H9 (cell line): ENCODE data around the gene LHPP. TPM values are rescaled to one million over a fixed set of nuclear protein-coding genes. Genes with fewer than 3 reads are reported as not detected.

Source experiments
- DNase-seq: peaks from one replicate; pipeline ENCODE4 v3.0.0-alpha.2; 2017
- H2AFZ ChIP-seq: one replicate; pipeline ENCODE4 v1.6.1; 2013; ENCODE audit warnings: mild to moderate bottlenecking, low read length, control low read depth, moderate library complexity
- H2AK5ac ChIP-seq: 2 replicates; pipeline ENCODE4 v1.6.1; 2013; ENCODE audit warnings: low read length, control low read depth, mixed read lengths; ENCODE audit not compliant: insufficient read length
- H2BK120ac ChIP-seq: one replicate; pipeline ENCODE4 v1.6.1; 2013; ENCODE audit warnings: low read depth, mild to moderate bottlenecking, low read length, control low read depth, inconsistent platforms; ENCODE audit not compliant: poor library complexity, severe bottlenecking
- H2BK12ac ChIP-seq: 2 replicates; pipeline ENCODE4 v1.6.1; 2013; ENCODE audit warnings: low read length, control low read depth, mixed read lengths, low read depth; ENCODE audit not compliant: insufficient read length
- H2BK15ac ChIP-seq: 2 replicates; pipeline ENCODE4 v1.6.1; 2013; ENCODE audit warnings: low read depth, low read length, control low read depth
- H2BK20ac ChIP-seq: one replicate; pipeline ENCODE4 v1.6.1; 2013; ENCODE audit warnings: low read depth, mild to moderate bottlenecking, low read length, control low read depth, inconsistent platforms; ENCODE audit not compliant: poor library complexity, severe bottlenecking
- H2BK5ac ChIP-seq: 2 replicates; pipeline ENCODE4 v1.6.1; 2013; ENCODE audit warnings: low read length, control low read depth, mixed read lengths; ENCODE audit not compliant: insufficient read length
- H3K14ac ChIP-seq: 2 replicates; pipeline ENCODE4 v1.6.1; 2013; ENCODE audit warnings: low read length, control low read depth; ENCODE audit not compliant: insufficient read depth
- H3K18ac ChIP-seq: 2 replicates; pipeline ENCODE4 v1.6.1; 2013; ENCODE audit warnings: low read depth, mild to moderate bottlenecking, mixed read lengths, low read length, control low read depth; ENCODE audit not compliant: insufficient read length
- H3K23ac ChIP-seq: 2 replicates; pipeline ENCODE4 v1.6.1; 2013; ENCODE audit warnings: low read length, control low read depth, mixed read lengths, low read depth; ENCODE audit not compliant: insufficient read length
- H3K23me2 ChIP-seq: 2 replicates; pipeline ENCODE4 v1.6.1; 2013; ENCODE audit warnings: low read depth, mild to moderate bottlenecking, mixed read lengths, low read length, control low read depth; ENCODE audit not compliant: insufficient read length, poor library complexity, severe bottlenecking
- H3K27ac ChIP-seq: 2 replicates; pipeline ENCODE4 v1.5.1; 2013; ENCODE audit warnings: low read length, control low read depth, mixed read lengths, low read depth; ENCODE audit not compliant: insufficient read length
- H3K27me3 ChIP-seq: 2 replicates; pipeline ENCODE4 v1.6.1; 2013; ENCODE audit warnings: low read length, control low read depth, inconsistent platforms; ENCODE audit not compliant: insufficient read depth
- H3K4ac ChIP-seq: 2 replicates; pipeline ENCODE4 v1.6.1; 2013; ENCODE audit warnings: low read depth, mild to moderate bottlenecking, control low read depth, inconsistent platforms, low read length, moderate library complexity
- H3K4me1 ChIP-seq: 2 replicates; pipeline ENCODE4 v1.6.1; 2013; ENCODE audit warnings: low read length, control low read depth, inconsistent platforms; ENCODE audit not compliant: insufficient read depth
- H3K4me2 ChIP-seq: 2 replicates; pipeline ENCODE4 v1.6.1; 2013; ENCODE audit warnings: low read length, control low read depth, mixed read lengths; ENCODE audit not compliant: insufficient read length, insufficient read depth
- H3K56ac ChIP-seq: 2 replicates; pipeline ENCODE4 v1.6.1; 2013; ENCODE audit warnings: low read depth, mild to moderate bottlenecking, mixed read lengths, low read length, control low read depth; ENCODE audit not compliant: insufficient read length
- H3K79me1 ChIP-seq: 2 replicates; pipeline ENCODE4 v1.6.1; 2013; ENCODE audit warnings: low read depth, mild to moderate bottlenecking, moderate library complexity, low read length, control low read depth, inconsistent platforms; ENCODE audit not compliant: insufficient read depth, poor library complexity, severe bottlenecking
- H3K79me2 ChIP-seq: 2 replicates; pipeline ENCODE4 v1.6.1; 2013; ENCODE audit warnings: low read length, control low read depth, inconsistent platforms; ENCODE audit not compliant: insufficient read depth
- H3K9ac ChIP-seq: 2 replicates; pipeline ENCODE4 v1.6.1; 2013; ENCODE audit warnings: low read length, control low read depth, mixed read lengths; ENCODE audit not compliant: insufficient read length; ENCODE audit errors: extremely low read depth
- H3K9me3 ChIP-seq: one replicate; pipeline ENCODE4 v1.6.1; 2013; ENCODE audit warnings: low read depth, low read length, inconsistent platforms; ENCODE audit not compliant: control insufficient read depth
- H3T11ph ChIP-seq: one replicate; pipeline ENCODE4 v1.6.1; 2013; ENCODE audit warnings: mild to moderate bottlenecking, low read length, control low read depth, inconsistent platforms
- H4K20me1 ChIP-seq: one replicate; pipeline ENCODE4 v1.6.1; 2013; ENCODE audit not compliant: control insufficient read depth, insufficient read length, insufficient read depth
- H4K5ac ChIP-seq: 2 replicates; pipeline ENCODE4 v1.6.1; 2013; ENCODE audit warnings: low read depth, mild to moderate bottlenecking, mixed read lengths, low read length, control low read depth; ENCODE audit not compliant: insufficient read length
- H4K8ac ChIP-seq: replicated peaks from 2 replicates; pipeline ENCODE4 v1.6.1; 2013; ENCODE audit warnings: low read length, control low read depth, mixed read lengths, low read depth; ENCODE audit not compliant: insufficient read length
- H4K91ac ChIP-seq: 2 replicates; pipeline ENCODE4 v1.6.1; 2013; ENCODE audit warnings: low read depth, mild to moderate bottlenecking, moderate library complexity, mixed read lengths, low read length, control low read depth; ENCODE audit not compliant: insufficient read length
- H3K27ac Mint-ChIP-seq, 3 experiments: 2 replicates in 2 of 3; 3 replicates in 1 of 3; pipeline ENCODE4 v1.8.0; 2020 to 2021; ENCODE audit warnings: mixed read lengths in 3 of 3, mild to moderate bottlenecking in 1 of 3, moderate library complexity in 1 of 3
- H3K27me3 Mint-ChIP-seq: 2 replicates; pipeline ENCODE4 v1.8.0; 2021; ENCODE audit warnings: low read depth, mild to moderate bottlenecking, moderate library complexity, mixed read lengths
- H3K36me3 Mint-ChIP-seq, 3 experiments: 2 replicates in 2 of 3; 3 replicates in 1 of 3; pipeline ENCODE4 v1.8.0; 2020 to 2021; ENCODE audit warnings: low read depth in 3 of 3, mixed read lengths in 3 of 3; ENCODE audit not compliant: insufficient read depth in 1 of 3
- H3K4me1 Mint-ChIP-seq, 2 experiments: 2 replicates each; pipeline ENCODE4 v1.8.0; 2020; ENCODE audit warnings: mixed read lengths in 2 of 2
- H3K4me3 Mint-ChIP-seq, 2 experiments: 2 replicates in 1 of 2; 3 replicates in 1 of 2; pipeline ENCODE4 v1.8.0; 2020 to 2021; ENCODE audit warnings: mild to moderate bottlenecking in 2 of 2, mixed read lengths in 2 of 2, moderate library complexity in 1 of 2
- H3K9me3 Mint-ChIP-seq, 2 experiments: 2 replicates in 1 of 2; 3 replicates in 1 of 2; pipeline ENCODE4 v1.8.0; 2020; ENCODE audit warnings: mild to moderate bottlenecking in 2 of 2, mixed read lengths in 2 of 2, moderate library complexity in 1 of 2
- WGBS: extraction: QIAGEN DNeasy Blood & Tissue Kit; methylation state at CpG from one replicate; pipeline ENCODE4 v1.1.7; 2013; ENCODE audit warnings: missing lambda C conversion rate, low lambda C conversion rate, mixed read lengths; ENCODE audit not compliant: insufficient read length; ENCODE audit errors: extremely low coverage; 5-methylcytosine and 5-hydroxymethylcytosine counted together
- total RNA-seq: library from RNA; stranded (reverse); gene quantifications from 2 replicates; pipeline ENCODE4 v1.2.1, GENCODE V29; 2021
- TF ChIP-seq, protein P1 (sequence below): fragments of 200-600 bp; sonication (generic); conservative IDR thresholded peaks from 3 replicates; pipeline ENCODE4 v1.8.0; 2021; ENCODE audit warnings: antibody characterized with exemption, mild to moderate bottlenecking

The LHPP gene
- total RNA-seq, 1 experiment from 2014 or later = 29.6 TPM

DNA sequence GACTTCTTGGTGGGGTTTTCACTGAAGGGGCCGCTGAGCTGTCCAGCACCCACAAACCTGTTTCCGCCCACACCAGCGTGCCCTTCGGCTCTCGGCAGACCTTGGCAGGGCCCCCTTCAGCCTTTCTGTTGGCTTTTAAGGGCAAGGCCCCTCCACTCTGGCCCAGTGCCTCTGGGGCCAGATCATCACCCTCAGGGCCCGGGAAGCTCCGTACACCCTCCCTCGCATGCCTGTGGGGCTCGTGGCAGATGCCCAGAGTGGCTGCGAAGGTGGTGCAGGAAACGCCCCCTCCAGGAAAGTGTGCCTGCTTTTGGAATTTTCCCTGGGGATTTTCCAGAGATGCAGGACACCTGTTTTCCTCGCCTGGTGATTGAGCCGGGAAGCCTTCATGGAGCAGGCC, 7.0 kb downstream of the LHPP start:
- TF ChIP-seq, protein P1, sequence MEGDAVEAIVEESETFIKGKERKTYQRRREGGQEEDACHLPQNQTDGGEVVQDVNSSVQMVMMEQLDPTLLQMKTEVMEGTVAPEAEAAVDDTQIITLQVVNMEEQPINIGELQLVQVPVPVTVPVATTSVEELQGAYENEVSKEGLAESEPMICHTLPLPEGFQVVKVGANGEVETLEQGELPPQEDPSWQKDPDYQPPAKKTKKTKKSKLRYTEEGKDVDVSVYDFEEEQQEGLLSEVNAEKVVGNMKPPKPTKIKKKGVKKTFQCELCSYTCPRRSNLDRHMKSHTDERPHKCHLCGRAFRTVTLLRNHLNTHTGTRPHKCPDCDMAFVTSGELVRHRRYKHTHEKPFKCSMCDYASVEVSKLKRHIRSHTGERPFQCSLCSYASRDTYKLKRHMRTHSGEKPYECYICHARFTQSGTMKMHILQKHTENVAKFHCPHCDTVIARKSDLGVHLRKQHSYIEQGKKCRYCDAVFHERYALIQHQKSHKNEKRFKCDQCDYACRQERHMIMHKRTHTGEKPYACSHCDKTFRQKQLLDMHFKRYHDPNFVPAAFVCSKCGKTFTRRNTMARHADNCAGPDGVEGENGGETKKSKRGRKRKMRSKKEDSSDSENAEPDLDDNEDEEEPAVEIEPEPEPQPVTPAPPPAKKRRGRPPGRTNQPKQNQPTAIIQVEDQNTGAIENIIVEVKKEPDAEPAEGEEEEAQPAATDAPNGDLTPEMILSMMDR = no peak
- no peak for DNase-seq
- Histone ChIP-seq H4K20me1 (peaks cover 3% of the 10 kb centered on the region), H3K14ac (no peak overlapping the region; the same call in 1 of the 2 replicates), H3K18ac (no peak overlapping the region), H2AK5ac (no peak overlapping the region), H4K8ac (no peak overlapping the region), H3K79me2 (no peaks in the 10 kb centered on the region), H3K4ac (no peak overlapping the region), H2BK15ac (no peak overlapping the region), H3K27ac (no peak overlapping the region), H2BK5ac (no peak overlapping the region), H3K23me2 (no peaks in the 10 kb centered on the region), H3K9me3 (no peaks in the 10 kb centered on the region), H3K79me1 (no peaks in the 10 kb centered on the region), H2BK12ac (no peak overlapping the region), H2AFZ (no peak overlapping the region), H3T11ph (no peak overlapping the region), H4K5ac (no peak overlapping the region), H3K56ac (no peak overlapping the region), H3K27me3 (no peaks in the 10 kb centered on the region), H3K23ac (no peak overlapping the region), H2BK20ac (no peak overlapping the region), H3K4me1 (peaks cover 17% of the 10 kb centered on the region; the same call in 1 of the 2 replicates), H2BK120ac (no peak overlapping the region), H3K9ac (no peak overlapping the region), H4K91ac (no peak overlapping the region), H3K4me2 (no peak overlapping the region)
- H3K4me1 Mint-ChIP-seq = peaks cover 57 to 65% of the 10 kb centered on the region in 2 experiments
- H3K4me3 Mint-ChIP-seq = no peak overlapping the region
- WGBS = no CpG with 5 or more reads among the region's 13 CpGs
- peaks cover 9% of the 10 kb centered on the region for H3K27me3 Mint-ChIP-seq
- no peaks in the 10 kb centered on the region for H3K9me3 Mint-ChIP-seq
- H3K27ac Mint-ChIP-seq = peak overlapping the region in 1 of 3 experiments; percentile 94; a peak in 2 of 7 replicates
- H3K36me3 Mint-ChIP-seq = peaks cover 0 to 5% (median 0%) of the 10 kb centered on the region in 3 experiments; a peak in 2 of 7 replicates
